ENCODE measurements around the gene PGRMC1. TPM values are rescaled to one million over a fixed set of nuclear protein-coding genes. Genes with fewer than 3 reads are reported as not detected.
"Not testable (repeated sequence)": the region's sequence is repeated elsewhere in the genome, so short reads cannot be mapped to it uniquely, and the experiment has no call there.

The PGRMC1 gene
- total RNA-seq, 3 donors from 2014 or later, result 102 to 126 (median 114) TPM

DNA sequence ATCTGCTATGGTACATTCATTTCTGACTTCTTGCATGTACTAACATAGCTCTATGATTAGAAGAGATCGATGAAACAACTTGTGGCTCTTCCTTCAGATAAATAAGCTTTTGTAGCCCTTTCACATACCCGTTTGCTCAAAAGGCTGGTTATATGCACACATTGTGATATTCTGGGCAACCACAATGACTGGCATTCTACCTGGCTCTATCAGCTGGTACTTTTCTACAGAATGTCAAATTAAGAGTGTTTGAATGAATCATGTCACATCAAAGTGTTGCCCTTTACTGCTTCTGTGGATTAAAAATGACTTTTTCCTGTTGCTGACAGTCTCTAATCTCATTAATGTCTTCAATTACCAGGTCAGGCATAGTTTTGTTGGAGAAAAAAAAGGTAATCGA, 11.6 kb downstream of the PGRMC1 start:
- DNase-seq, result no peak
- no peak for ATAC-seq
- Histone ChIP-seq H3K36me3 (ENCODE audit: low read depth) (no peaks in the 10 kb centered on the region), H3K4me1 (ENCODE audit: low read depth) (no peaks in the 10 kb centered on the region), H3K9me3 (no peaks in the 10 kb centered on the region), H3K4me3 (no peak overlapping the region)
- no peak for TF ChIP-seq CTCF (IDR thresholded peaks at IDR 0.05)
- intact Hi-C loops (cut with DNase I, micrococcal nuclease), result no loop called here

DNA sequence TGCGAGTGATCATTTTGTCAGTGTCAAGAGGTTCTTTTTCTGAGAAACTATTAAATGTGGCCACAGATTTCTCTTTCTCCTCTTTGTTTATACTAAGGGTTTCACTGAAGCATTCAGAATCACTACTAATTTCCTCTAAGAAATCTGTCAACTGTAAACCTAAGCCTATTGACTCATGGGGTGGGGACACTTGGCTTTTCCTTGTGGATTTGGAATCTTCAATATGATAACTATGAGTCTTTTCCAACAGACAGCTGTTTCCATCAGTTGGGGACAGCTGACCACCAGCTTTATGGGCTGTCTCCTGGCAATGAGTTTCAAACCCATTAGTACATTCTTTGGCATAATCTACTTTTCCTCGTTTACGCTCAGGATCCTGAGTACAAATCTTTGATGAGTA, 13.8 kb downstream of the PGRMC1 start:
- no peak for TF ChIP-seq CTCF (IDR thresholded peaks at IDR 0.05)
- no peaks in the 10 kb centered on the region for H3K4me1 ChIP-seq (ENCODE audit: low read depth)
- ATAC-seq (no peak), DNase-seq (no peak)
- intact Hi-C loops (cut with DNase I, micrococcal nuclease), result no loop called here
- no peak overlapping the region for H3K4me3 ChIP-seq
- H3K9me3 ChIP-seq, result no peaks in the 10 kb centered on the region
- no peaks in the 10 kb centered on the region for H3K36me3 ChIP-seq (ENCODE audit: low read depth)

DNA sequence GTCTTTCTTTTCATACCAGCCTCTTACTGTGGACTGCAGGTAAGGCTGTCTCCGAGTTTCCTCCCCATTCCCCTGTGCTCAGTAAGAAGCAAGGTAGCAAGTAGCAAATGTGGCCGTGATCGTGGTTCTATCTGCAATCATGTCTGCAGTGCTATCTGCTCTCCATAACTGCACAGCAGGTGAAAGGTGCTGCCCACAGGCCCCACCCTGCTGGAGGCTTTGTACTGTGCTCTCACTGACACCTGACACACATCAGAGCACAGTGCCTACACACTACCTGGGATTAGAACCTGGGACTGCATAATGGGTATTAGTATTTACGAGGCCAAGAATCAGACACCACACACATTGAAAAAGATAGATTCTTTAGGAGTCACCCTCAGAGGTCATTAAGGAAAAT, 15.3 kb downstream of the PGRMC1 start:
- intact Hi-C loops (cut with DNase I, micrococcal nuclease), result no loop called here
- Histone ChIP-seq H3K4me3 (no peak overlapping the region), H3K36me3 (ENCODE audit: low read depth) (no peaks in the 10 kb centered on the region), H3K4me1 (ENCODE audit: low read depth) (no peaks in the 10 kb centered on the region), H3K9me3 (no peaks in the 10 kb centered on the region)
- ATAC-seq (peak; percentile 97), DNase-seq (peak; percentile 49 to 61 (median 51))
- no peak for TF ChIP-seq CTCF (IDR thresholded peaks at IDR 0.05)

- Histone ChIP-seq H3K4me1 (ENCODE audit: low read depth) (no peaks in the 10 kb centered on the region), H3K36me3 (ENCODE audit: low read depth) (no peaks in the 10 kb centered on the region), H3K9me3 (no peaks in the 10 kb centered on the region), H3K4me3 (no peak overlapping the region)
- ATAC-seq (no peak), DNase-seq (no peak)
- no peak for TF ChIP-seq CTCF (IDR thresholded peaks at IDR 0.05)
- intact Hi-C loops (cut with DNase I, micrococcal nuclease), result no loop called here
These were observed 16.6 kb downstream of the PGRMC1 start for GRCh38 chrX:119252716-119253115.

DNA sequence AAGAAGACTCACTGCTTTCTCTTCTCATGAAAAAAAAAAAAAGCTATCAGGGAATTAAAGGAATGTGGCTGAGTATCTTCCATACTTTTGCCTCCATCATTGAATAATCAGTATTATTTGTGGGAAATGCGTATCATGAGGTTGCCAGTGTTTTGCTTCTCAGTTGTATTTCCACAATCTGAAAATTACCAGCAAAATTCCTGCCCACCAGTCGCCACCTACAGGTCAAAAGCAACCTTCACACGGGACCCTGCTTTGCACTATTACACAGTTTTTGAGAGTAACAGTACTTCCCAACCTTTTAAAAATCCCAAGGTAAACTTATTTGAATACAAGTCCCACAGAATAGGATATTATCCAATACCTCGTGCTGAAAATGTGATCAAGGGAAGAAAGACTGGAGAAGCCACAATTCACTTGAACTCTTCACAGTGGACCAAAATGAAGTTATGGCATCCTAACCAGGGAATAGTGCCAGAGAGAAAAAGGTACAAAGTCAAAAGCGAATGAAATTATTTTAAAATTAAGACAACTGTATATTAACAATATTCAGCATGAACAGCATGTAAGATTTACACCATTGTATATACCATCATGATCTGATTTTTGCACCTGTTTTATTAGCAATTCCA, 30.4 kb downstream of the PGRMC1 start:
- TF ChIP-seq CTCF (IDR thresholded peaks at IDR 0.05), result no peak
- Histone ChIP-seq H3K36me3 (ENCODE audit: low read depth) (no peaks in the 10 kb centered on the region), H3K4me3 (no peak overlapping the region), H3K9me3 (no peaks in the 10 kb centered on the region), H3K4me1 (ENCODE audit: low read depth) (no peaks in the 10 kb centered on the region)
- DNase-seq, result peak in 1 of 3 donors; percentile 32
- intact Hi-C loops (cut with DNase I, micrococcal nuclease), result no loop called here
- ATAC-seq, result no peak

DNA sequence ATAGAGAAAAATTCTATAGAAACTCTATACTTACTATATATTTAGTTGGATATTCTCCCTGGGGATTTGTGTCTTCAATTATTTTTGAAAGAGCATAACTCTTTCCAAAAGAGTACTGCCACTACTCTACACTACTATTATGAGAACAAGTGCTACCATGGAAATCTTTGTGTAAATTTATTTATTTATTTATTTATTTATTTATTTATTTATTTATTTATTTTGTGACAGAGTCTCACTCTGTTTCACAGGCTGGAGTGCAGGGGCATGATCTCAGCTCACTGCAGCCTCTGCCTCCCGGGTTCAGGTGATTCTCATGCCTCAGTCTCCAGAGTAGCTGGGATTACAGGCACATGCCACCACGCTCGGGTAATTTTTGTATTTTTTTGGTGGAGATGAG, 31.0 kb downstream of the PGRMC1 start:
- ATAC-seq; H3K4me1 ChIP-seq (ENCODE audit: low read depth); H3K9me3 ChIP-seq; intact Hi-C loops (cut with DNase I, micrococcal nuclease); DNase-seq; H3K36me3 ChIP-seq (ENCODE audit: low read depth); H3K4me3 ChIP-seq: not testable (repeated sequence)
